GM21723 (cell line): ENCODE measurements around the gene ELP2.
"Not testable (repeated sequence)": the region's sequence is repeated elsewhere in the genome, so short reads cannot be mapped to it uniquely, and the experiment has no call there.

Experiments
- ATAC-seq: cut with Tn5 transposase; IDR thresholded peaks from one replicate; pipeline ENCODE4 v1.9.1; 2021; ENCODE audit warnings: mild to moderate bottlenecking, moderate library complexity; ENCODE audit not compliant: unreplicated experiment

Gene ELP2

DNA sequence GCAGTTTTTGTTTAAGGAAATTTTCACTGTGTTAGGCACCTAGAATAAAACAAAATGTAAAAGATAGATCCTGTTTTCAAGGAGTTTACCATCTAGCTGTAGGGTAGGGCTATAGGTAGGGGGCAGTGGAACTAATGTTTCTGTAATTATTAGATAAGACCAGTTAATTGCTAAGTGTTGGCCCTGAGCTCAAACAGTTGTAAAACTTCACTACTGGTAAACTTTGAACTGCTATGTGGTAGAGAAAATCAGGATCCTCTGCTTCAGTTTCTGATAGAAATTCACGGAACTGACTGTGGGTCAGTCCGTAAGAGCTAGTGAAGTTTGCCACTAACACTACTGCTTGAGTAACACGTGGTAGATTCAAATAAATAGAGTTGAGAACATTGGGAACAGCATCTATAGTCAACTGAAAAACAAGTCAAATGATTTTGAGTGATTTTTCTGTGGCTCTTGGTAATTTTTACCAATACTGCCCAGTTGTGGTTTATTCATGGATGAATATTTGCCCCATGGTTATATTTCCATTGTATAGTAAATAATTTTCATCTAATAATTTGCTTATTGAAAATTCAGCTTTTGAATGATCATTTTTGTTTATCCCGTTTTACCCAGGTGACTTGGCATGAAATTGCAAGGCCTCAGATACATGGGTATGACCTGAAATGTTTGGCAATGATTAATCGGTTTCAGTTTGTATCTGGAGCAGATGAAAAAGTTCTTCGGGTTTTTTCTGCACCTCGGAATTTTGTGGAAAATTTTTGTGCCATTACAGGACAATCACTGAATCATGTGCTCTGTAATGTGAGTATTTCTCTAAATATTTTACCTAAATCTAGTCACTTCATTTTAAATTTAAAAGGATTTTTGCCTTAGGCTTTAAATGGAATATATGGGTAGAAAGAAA lies 26.4 kb downstream of the ELP2 start:
- ATAC-seq: no peak

DNA sequence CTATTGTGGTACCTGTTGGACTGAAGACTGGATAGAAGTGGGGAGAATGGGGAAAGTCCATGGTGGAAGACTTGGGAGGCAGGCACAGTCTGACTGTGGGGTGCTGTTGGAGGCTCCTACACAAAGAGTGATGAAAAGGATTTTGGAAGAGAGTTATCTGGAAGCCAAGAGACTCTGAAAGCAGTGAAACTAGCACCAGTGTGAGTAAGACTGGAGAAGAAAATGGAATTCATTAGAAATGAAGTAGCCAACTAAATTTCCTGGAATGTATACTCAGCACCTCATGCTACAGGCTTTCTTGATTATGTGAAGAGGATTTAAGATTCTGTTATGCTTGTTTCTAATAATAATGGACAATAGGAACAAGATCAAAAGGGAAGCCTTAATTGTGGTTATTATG lies 27.7 kb downstream of the ELP2 start:
- ATAC-seq: no peak

DNA sequence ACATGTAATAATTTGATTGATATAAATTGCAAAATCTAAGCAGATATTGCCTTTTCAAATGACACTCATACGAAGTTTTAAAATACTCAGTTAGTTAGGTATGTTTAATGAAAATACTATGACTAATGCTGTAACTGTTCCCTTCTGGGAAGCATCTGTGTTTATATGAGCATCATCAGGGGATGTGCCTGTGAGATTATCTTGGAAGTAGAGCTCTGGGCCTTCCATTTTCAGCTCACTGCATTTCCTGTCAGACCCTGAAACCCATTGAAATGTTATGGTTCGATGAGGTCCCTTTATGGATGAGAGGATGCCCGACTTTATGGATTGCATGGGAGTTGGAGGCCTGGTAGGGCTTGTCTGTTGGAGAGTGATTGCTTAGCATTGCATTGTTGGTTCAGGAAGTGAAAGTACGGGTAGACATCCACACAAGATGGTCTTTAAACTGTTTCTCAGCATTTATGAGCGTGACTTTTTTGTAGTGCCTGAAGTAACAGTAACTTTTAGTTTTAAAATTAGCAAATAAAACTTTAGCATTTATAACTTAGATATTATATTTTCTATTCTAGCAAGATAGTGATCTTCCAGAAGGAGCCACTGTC lies 28.7 kb downstream of the ELP2 start:
- ATAC-seq: no peak

DNA sequence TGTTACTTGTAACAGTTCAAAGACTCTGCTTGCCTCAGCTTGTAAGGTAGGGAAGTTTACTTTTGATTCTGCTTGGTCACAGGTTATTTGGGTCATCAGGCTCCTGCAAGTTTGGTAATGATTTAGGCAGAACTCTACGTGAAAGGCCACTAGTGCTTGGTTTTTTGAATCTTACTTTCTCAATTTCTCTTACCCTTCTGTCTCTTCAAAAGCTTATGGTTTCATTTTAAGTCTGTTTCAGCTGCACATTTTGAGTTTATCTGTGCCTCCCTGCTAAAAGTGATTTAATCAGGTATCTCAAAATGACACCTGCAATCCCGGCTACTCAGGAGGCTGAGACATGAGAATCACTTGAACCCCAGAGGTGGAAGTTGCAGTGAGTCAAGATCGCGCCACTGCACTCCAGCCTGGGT lies 31.3 kb downstream of the ELP2 start:
- no peak for ATAC-seq

DNA sequence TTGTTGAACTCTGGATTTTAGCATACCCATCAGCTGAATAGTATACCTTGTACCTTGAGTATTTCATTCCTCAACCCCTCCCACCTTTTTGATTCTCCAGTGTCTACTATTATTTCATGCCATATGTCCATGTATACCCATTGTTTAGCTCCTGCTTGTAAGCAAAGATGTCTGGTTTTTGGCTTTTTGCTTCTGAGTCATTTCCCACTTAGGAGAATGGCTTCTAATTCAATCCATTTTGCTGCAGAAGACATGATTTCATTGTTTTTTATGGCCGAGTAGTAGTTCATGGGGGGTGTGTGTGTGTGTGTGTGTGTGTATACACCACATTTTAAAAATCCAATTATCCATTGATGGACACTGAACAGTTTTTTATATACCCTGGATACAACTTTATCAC lies 33.3 kb downstream of the ELP2 start:
- no peak for ATAC-seq

DNA sequence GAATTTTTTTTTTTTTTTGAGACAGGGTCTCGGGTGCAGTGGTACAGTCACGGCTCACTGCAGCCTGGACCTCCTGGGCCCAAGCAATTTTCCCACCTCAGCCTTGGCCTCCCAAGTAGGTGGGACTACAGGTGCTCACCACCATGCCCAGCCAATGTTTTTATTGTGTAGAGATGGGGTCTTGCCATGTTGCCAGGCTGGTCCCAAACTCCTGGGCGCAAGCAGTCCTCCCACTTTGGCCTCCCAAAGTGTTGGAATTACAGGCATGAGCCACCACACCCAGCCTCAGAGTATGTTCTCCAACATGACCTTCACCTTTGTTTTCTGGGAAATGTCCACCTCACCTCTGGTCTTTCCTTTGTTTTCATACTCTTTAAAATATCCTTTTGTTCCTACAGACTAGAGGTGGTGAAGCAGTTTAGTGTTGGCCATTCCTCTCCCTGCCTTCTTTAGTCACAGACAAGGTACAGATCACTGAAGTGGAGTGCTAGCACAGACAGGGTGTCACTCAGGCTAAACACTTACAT lies 38.1 kb downstream of the ELP2 start:
- ATAC-seq: no peak

DNA sequence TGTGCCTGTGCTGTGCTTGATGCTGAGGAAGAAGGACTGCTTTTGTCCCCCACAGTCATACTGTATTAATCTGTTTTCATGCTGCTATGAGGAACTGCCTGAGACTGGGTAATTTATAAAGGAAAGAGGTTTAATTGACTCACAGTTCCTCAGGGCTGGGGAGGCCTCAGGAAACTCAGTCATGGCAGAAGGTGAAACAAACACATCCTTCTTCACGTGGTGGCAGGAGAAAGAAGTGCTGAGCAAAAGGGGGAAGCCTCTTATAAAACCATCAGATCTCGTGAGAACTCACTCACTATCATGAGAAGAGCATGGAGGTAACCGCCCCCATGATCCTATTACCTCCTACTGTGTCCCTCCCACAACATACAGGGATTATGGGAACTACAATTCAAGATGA lies 38.6 kb downstream of the ELP2 start:
- ATAC-seq: not testable (repeated sequence)

DNA sequence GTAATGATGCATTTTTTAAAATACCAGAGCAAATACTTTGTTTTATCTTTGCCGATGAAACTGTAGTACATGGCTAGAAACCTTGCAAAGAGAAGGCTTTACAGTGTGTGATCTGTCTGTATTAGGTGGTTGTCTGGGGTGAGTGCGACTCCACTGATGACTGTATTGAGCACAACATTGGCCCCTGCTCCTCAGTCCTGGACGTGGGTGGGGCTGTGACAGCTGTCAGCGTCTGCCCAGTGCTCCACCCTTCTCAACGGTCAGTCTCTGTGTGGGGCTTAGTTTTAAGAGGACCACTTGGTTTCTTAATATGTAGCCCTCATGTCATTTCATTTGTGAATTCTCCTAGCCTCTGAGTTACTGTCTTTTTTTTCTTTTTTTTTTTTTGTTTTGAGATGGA lies 40.2 kb downstream of the ELP2 start:
- ATAC-seq: no peak

DNA sequence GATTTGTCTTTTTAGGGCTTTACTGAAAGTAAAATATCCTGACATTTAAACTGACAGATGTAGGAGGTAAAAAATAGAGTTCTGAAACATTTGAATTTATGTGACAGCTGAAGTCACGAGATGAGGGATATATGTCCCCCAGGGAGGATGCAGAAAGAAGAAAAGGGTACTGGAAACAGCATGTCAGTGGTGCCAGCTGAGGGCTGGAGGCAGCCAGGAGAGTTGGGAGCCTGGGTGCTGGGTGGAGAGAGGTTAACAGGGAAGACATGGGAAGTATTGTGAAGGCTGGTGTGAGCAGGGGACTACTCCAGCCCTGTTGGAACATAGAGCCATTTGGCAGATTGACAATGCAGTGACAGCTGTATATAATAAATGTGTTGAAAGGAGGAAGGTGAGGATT lies 45.8 kb downstream of the ELP2 start:
- ATAC-seq: no peak

DNA sequence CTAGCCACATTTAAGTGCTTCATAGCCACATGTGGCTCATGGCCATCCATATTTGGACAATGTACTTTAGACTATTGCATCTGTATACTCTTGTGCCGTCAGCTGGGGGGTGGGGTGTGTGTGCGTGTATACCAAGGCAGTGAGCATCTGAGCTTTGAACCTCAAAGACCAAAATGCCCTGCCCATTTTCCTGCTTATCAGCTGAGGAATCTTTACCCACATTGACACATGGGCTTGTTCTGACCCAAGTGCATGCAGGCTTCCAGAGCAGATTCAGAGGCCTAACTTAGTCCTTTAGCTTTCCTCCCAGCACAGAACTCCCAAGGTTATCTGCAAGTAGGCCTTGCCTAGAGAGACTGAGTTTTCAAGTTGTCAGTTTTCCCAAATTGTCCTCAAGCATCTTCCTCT lies 46.5 kb downstream of the ELP2 start:
- ATAC-seq: no peak

DNA sequence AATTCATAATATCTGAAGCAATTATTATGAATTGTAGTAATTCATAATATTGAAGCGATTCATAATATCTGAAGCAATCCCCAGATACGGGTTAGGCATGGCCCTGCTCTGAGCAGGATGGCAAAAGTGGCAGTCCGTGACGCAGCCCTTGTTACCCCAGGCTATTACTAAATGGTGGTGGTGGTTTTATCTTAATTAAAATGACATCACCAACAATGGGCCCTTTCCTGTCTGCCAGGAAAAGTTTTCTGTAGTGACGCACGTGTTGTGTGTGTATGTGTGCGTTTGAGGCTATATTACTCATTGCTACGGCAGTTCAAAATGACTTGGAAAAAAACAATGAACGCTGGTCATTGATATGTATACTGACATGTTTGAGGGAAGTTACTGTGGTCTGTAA lies 47.0 kb downstream of the ELP2 start:
- ATAC-seq: no peak

DNA sequence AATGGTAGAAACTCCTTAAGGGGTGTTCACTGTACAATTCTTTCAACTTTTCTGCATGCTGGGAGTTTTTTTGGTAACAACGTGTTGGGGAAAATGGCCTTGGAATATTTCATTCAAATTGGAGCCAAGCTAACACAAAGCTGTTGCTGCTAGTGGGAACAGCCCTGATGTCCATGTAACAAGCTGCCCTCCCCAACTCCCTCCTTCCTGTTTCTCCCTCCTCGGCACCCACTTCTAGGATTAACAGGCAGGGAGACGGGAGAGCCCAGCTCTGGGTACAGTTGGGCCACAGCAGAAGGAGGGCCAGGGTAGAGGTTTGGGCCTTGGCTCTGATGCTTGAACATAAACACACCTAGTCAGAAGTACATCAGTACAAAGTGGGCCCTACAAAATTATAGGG lies 48.2 kb downstream of the ELP2 start:
- ATAC-seq: no peak

DNA sequence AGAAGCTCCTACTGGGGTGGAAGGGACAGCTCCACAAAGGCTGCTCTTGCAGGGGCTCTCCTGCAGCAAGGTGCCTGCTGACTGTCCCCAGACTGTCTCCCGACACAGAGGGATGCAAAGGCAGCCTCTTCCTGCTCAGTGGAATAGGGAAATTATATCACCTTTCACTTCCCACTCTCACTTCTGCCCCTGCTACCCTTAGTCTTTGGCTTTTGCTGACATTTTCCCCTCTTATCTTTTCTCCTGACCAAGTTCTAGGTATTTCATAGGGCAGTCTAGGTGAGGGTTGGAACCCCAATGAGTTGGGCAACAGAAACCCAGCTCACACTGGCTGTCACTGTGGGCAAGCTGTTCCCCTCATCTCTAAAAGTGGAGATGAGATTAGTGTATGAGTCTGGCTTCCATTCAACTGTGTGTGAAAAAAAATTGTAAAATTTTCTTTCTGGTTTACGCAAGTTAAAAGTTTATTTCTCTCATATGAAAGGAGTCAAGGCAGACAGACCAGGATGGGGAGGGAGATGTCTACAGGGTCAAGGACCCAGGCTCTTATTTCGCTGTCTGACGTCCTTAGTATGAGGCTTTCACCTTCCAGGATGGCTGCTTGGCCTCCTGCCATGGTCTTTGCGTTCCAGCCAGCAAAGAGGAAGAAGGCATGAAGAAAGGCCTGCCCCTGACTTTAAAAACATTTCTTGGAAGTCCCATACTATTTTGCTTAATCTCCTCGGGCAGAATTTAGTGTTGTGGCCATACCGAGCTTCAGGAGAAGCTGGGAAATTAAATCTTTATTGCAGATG lies 50.1 kb downstream of the ELP2 start:
- no peak for ATAC-seq

DNA sequence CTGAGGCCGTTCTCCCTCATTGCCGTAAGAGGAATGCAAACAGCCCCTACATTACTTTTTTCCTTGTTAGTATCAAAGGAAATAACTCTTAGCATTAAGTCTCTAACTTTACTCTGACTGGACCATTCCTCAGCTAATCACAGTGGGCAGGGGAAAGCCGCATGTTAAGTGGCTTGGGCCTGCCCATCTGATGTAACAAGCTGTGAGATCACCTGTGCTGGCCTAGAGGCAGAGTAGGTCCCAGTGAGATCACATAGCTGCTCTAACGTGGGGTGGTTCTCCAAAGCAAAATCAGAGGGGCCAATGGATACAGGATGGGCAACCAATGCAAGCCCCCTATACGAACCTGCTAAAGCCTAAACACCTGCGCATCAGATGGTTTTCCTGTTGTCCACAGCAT lies 51.7 kb downstream of the ELP2 start:
- no peak for ATAC-seq

DNA sequence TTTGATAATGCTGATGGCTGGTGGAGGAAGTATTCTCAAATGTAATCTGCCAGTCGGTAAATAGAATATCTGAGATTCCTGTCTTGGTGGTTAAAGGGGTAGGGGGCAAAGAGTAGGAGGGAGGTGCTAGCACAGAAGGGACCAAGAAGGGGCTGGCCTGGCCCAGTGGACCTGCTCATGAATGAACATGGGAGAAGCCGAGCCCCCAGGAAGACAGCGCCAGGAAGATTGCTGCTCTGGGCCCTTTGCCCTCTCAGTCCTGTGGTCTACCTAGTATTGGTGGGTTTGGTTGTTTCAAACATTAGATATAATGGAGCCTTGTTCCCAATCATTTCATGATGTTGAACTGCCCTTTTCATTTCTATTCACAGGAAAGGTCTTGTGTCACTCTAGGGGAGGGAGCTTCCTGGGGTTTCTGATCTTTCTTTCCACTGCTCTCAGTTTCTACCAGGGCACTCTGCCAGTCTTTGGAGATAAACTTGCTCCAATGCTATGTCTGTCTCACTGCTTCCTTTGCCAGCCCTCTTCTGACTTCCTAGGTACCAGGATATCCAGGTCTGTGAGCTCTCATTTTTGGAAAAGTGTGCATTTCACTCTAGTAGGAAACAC lies 52.3 kb downstream of the ELP2 start:
- ATAC-seq: no peak

DNA sequence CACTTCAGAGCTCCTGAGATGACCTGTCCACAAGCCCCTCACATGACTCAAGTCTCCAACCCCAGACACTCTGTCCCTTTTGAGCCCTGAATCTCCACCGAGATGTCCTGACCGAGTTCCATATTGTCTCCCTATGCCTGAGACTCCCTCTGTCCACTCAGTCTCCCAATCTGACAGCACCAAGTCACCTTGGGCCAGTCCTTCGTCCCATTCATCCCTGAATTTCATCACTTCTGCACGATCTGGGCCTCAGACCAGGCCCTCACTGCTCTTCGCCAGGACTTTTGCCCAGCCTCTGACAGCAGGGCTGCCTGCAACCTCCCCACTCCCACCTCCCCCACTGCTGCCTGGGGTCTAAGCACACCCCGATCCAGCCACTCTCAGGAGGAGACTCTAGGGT lies 53.3 kb downstream of the ELP2 start:
- ATAC-seq: no peak

DNA sequence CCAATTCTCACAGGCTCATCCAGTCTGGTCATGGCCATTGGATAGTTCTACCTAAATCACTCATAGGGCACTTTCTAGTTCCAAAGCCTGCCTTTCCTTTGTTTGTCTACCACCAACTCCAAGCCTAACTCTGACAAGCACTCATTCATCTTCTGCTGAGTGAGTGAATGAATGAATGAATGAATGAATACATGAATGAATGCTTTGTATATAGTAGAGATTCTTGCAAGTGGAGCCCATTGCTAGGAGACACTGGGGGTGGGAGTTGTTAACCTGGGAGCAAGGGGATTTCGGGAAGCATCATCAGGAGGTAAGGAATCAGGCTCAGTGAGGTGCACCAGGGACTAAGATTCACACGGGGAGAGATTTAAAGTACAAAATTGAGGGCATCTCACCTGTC lies 54.3 kb downstream of the ELP2 start:
- no peak for ATAC-seq

DNA sequence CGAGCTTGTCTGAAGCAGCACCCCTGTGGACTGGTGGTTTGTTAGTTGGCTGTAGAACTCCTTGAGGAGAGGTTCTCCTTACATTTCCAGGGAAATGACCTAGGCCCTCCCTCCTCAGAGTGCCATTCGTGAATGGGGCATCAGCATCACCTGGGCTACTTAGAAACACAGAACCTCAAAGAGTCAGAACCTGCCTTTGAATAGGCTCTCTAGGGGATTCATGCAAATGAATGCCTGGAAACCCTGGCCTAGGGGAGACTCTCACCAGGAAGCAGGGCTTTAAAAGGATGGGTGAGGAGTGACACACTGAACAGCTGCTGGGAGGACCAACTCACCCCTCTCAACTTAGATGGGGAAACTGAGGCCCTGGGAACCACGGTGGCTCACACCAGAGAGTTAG lies 55.5 kb downstream of the ELP2 start:
- no peak for ATAC-seq

DNA sequence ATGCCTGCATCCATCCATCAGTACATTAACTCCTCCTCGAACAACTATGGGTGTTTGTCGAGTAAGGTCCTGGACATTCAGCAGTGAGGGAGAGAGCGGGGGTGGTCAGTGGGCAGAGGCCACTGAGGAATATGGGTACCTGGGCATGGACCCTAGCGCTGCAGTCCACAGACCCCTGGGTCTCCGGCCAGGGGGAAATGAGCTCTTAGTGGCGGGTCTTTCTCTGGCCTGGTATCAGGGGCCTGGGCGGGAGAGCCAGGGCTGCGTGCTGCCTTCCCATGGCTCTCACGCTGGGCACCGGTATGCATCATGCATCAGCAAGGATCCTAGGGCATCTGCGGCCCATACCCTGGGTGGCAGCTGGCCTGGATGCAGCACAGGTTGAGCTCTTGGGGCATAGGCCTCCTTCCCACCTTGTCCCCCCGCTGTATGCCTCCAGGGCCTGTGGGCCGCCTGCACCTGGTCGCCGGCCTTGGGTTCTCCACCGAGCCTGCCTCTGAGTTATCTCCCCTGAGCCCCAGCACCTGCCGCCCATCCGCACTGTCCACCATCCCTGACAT lies 56.3 kb downstream of the ELP2 start:
- no peak for ATAC-seq

DNA sequence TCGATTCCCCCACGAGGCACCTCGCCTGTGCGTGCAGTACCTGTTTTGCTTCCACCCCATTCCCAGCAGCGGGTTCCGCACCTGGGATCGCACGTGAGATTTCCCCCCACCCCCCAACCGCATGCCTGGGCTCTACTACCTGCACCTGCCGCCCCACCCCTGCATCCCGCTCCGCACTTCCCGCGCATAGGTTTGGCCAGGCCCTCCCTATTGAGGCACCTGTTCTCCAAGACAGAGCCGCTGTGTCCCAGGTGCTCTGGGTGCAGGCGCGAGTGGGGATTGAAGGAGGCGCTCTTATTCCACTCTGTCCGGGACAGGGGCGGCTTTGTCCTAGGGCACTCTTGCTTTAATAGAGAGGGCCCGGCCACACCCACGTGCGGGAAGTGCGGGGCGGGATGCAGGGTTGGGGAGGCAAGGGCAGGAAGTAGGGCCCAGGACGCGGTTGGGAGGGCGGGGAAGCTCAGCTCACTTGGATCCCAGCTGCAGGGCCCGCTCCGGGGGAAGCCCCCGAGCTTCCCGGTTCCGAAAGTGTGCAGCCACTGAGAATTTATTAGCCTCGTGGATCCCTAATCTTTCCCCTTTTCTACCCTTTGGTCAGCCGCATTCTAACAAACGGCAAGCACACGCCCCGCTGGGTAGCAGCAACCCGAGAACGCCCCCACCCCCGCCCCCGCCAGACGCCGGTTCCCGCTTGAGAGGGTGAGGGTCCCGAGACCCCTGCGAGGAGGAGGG lies 56.9 kb downstream of the ELP2 start:
- ATAC-seq: peak; percentile 19
